Esophagus mucosa (tissue), 1 donor: ENCODE data around the gene TACC2. TPM values are rescaled to one million over a fixed set of nuclear protein-coding genes. Genes with fewer than 3 reads are reported as not detected.
A peak's percentile ranks its signal among the peaks of the same experiment; 100 is the strongest.

ENCODE experiments used
- ATAC-seq: fragments of 200-7000 bp; cut with Tn5 transposase; one replicate; pipeline ENCODE4 v1.9.1; 2020
- total RNA-seq: library from RNA; stranded (reverse); gene quantifications from one replicate; pipeline ENCODE4 v1.2.4, GENCODE V29; 2023
- donor health status: DM: yes; HTN: yes; CAD: no.

Gene TACC2
- total RNA-seq, 1 donor from 2014 or later: 90.0 TPM

GRCh38 chr10:122149561-122150505 lies 160.9 kb downstream of the TACC2 start:
- no peak for ATAC-seq

DNA sequence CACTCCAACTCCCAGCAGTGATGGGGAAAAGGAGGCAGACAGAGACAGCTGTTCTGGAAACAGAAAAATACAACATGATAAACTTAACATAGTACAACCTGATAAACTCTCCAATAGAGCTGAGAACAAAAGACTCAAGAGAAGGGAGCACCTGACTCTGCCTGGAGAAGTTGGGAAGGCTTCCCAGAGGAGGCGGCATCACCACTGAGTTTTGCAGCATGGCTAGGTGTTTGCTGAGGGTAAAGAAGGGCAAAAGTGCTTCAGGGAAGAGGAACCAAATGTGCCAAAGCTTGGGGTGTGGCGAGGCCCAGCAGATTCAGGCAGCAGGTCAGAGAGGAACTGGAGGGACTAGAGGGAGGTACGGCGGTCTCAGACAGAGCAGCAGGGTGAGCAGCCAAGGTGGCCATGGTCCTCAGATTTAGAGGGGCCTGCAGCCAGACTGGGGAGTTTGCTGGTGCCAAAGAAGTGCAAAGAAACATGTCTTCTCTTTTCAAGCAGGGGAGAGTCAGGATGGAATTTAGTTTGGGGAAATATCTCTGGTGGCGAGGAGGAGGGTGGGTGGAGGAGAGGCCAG lies 162.2 kb downstream of the TACC2 start:
- no peak for ATAC-seq

DNA sequence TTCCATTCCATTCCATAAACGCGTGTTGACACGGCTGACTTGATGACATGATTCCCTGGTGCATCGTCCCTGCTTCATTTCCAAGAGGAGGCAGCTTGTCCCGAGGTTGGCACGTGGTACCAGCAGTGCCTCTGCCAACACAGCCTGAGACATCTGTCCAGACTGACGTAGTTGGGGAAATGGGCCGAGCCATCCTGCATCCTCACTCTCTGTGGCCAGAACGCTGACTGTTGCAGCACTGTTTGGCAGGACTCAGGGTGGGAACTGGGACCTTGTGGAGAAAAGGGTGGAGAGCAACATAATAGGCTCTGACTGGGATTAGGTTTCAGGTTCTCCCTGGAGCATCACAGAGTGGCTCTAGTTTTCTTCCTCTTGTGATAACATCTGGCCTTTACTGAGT lies 163.6 kb downstream of the TACC2 start:
- ATAC-seq: peak; percentile 14

DNA sequence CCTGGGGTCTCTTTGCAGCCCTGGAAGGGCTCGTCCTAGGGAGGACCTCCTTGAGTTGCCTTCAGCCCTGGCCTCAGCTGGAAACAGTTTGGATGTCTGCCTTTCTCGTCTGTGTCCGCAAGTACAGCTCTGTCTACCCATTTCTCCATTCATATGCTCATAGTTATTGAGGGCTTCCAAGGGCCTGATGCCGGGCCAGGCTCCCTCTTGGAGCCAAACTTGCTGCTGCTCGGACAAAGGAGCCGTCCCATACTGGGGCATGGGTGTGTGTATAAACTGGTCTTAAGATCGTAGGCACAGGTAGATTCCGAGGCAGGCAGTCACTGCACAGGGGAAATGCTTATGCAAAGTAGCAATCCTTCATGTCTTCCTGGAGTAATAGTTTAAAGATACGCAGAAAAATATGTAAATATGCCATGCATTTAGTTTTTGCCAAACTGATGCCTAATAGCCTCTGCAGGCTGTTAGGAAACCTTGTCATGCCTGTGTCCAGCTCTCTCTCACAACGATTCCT lies 165.1 kb downstream of the TACC2 start:
- no peak for ATAC-seq

DNA sequence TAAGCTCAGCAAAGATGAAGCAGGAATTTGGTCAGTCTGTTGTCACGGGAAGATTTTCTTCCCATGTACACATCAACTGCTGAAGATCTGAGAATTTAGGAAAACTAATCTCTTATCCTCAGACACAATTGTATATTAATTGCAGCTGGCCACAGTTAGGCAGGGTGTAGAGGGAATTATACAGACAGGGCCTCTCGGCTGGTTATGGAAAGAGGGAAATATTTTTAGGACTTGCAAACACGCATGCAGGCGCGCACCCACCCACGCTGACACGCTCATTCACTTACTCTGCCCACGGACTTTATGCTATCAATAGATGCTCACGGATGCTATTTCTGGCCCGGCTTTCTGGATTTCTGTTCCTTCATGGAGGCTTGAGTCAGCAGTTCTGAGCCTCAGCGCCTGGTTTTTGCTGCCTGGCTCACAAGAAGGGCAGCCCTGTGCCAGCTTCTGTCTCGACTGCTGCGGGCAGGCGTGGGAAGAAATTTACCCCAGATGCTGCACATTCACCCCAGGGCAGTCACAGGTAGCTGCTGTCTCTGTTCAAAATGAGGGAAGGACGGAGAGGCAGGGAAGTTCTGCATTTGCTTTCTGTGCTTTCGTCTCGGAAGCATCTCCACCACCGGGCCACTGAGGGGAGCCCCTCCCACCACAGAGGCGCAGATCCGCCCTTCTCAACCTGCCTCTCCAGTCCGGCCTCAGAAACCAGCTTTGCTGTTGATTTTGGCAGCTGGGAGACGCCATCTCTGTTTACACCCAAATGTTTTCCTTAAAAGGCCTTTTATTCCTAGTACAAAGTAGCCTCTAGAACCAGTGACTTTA lies 165.8 kb downstream of the TACC2 start:
- ATAC-seq: peak; percentile 45

- no peak for ATAC-seq
Observed at GRCh38 chr10:122157451-122157850, 168.5 kb downstream of the TACC2 start.

- no peak for ATAC-seq
Observed at GRCh38 chr10:122158362-122158761, 169.4 kb downstream of the TACC2 start.

DNA sequence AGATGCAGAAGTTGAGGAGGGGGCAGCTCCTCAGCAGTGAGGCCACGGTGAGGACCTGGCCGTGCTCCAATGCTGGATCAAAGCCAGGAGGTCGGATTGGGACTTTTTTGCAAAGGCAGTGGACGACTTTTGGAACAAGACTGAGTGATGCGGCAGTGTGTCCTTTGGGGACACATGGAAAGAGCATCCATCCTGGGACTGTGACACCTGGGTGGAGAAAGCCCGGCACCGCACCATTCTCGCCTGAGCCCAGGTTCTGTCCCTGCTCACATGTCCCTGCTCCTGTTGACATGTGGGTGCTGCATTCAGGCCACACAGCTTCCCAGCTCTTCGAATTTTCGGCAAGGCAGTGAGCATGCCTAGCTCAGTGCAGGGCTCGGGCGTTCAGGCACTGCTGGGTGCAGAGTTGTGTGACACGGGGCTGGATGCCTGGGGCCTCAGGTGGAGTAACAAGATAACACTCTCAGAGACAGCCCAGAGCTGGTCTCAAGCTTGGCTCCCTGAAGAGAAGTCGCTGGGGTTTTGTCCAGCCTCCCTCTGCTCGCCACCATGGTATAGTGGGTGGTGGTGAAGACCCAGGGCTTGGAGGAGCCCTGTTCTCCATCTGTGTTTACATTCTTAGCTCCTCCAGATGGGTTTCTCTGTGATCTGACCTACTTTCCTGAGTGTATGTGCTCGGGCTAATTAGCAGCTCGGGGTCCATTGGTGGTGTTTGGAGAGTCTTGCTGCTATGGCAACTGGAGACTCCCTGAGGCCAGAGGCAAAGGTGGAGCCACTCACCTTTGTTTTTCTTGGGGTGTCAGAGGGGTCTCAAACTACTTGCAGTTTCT lies 170.4 kb downstream of the TACC2 start:
- no peak for ATAC-seq

GRCh38 chr10:122161795-122162194 lies 172.8 kb downstream of the TACC2 start:
- ATAC-seq: no peak

DNA sequence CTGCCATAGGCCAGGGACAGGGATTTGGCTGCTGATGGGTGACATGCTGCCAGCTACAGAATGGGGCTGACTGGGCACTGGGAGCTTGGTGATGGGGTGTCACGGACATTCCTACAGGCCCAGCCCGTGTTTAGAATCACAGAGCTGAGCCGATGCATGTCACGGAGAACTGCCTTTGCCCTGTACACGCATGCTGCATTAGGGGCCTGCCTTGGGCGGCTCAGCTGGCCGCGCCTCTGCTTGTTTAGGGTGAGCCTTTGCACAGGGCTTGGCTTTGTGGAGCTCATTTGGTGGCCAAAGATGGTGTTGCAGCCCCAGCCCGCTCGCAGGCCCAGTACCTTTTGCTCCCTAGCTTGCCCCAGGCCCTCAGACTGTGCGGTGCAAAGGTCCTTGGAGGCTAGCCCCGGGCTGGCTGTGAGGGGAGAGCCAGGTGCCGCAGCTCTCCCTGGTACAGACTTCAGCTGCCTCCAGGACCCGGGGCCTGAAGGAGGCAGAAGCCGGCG lies 173.8 kb downstream of the TACC2 start:
- ATAC-seq: peak; percentile 88

GRCh38 chr10:122163174-122164022 lies 174.4 kb downstream of the TACC2 start:
- peak; percentile 27 for ATAC-seq

GRCh38 chr10:122164023-122164601 lies 175.1 kb downstream of the TACC2 start:
- no peak for ATAC-seq

DNA sequence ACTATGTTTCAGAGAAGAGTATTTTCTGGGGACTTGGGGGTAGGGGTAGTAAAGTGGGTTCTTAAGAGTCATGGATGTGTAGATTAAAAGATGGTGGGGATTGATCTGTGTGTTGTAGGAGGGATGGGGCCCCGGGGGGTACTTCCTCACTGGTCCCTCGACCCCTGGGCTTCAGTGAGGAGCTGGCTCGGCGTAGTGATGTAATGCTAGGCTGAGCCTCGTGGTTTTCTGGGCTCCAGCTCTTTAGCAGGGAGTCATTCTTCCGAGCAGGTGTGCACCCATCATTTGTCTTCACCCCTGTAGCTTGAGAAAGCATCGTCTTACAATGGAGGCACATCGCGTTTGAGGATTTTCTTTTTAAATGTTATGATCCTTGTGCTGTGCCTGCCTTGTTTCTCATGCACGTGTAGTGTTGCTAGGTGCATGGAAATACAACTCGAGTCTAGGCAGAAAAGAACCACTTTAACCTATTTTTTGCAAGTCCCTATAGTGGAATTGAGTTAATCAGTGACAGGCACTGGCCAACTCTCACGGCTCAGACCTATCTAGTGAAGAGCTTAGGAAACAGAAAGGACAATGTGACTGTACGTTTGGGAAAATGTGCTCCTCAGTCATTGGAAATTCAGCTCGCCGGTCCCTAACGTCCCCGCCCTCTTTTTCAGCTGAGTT lies 176.0 kb downstream of the TACC2 start:
- ATAC-seq: no peak

DNA sequence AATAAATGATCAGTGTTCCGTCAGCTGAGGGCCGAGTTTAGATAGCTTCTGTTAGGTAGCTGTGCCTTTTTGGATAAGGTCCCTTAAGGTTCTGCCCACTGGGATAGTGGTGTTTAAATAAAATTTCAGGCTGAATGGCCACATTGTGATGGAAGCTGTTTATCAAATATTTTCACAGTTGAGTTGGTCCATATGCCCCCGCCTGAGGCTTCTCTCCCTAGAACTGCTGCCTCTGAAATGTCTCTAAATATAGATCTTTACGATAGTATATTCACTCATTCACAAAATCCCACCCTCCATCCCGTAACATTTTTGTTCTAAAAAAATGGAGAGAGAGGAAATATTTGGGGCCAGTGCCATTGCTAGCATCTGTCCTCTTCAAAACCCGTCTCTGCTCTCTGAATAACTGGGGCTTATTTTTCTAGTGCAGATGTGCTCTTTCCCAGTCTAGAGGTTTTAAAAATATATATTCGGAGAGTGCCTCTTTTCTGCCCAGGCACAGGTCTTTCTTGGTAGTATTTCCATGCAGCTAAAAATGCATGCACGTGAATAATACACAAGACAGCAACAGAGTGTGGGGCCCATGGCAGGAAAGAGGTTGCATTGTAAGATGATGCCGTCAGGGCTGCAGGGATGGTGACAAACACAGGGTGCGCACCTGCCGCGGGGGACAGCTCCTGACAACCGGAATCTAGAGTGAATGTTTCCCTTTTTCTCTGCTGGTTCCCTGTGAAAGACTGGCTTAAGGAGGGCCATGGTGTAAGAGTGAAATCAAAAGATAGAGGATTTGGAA lies 176.7 kb downstream of the TACC2 start:
- ATAC-seq: no peak

- ATAC-seq: no peak
Observed at GRCh38 chr10:122168101-122168500, 179.1 kb downstream of the TACC2 start.

DNA sequence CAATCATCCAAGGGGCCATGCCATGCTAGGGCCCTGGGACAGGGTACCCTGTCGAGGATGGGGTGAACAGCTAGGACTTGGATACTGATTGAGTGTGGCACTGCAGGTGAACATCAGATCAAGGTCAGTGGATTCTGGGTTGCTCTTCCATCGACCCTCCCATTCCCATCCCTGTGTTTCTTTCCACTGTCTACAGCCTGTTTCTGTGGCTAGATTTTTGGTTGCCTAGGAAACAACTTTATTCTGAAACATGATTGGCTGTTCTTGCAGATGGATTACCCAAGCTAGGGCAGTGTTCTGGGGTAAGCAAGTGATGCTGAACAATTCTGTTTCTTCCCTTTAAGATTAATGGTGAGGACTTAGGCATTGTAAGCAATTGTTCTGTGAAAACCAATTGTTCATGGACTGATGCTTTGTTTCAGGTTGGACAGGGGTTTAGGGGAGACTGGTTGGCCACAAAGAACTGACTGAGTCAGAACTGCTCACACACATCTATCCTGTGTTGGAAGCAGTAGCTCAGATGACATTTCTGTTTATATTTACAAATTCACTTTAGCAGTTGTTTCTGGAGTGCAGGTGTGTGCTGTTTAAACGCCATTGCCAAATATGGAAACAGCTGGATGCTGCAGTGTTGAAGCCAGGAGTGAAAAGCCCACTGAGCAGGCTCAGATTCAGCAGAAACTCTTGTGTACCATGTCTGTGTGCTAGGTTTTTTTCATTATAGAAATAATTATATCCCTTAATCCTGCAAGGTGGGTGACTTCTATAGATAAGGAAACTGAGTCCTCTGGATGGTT lies 179.8 kb downstream of the TACC2 start:
- ATAC-seq: no peak

- no peak for ATAC-seq
Observed at GRCh38 chr10:122170802-122171201, 181.8 kb downstream of the TACC2 start.
